H9 (cell line): ENCODE measurements around the gene SOBP. TPM values are rescaled to one million over a fixed set of nuclear protein-coding genes. Genes with fewer than 3 reads are reported as not detected.

ENCODE experiments used
- DNase-seq: peaks from one replicate; pipeline ENCODE4 v3.0.0-alpha.2; 2017
- H2AFZ ChIP-seq: one replicate; pipeline ENCODE4 v1.6.1; 2013; ENCODE audit warnings: mild to moderate bottlenecking, low read length, control low read depth, moderate library complexity
- H2AK5ac ChIP-seq: 2 replicates; pipeline ENCODE4 v1.6.1; 2013; ENCODE audit warnings: low read length, control low read depth, mixed read lengths; ENCODE audit not compliant: insufficient read length
- H2BK120ac ChIP-seq: one replicate; pipeline ENCODE4 v1.6.1; 2013; ENCODE audit warnings: low read depth, mild to moderate bottlenecking, low read length, control low read depth, inconsistent platforms; ENCODE audit not compliant: poor library complexity, severe bottlenecking
- H2BK12ac ChIP-seq: 2 replicates; pipeline ENCODE4 v1.6.1; 2013; ENCODE audit warnings: low read length, control low read depth, mixed read lengths, low read depth; ENCODE audit not compliant: insufficient read length
- H2BK15ac ChIP-seq: 2 replicates; pipeline ENCODE4 v1.6.1; 2013; ENCODE audit warnings: low read depth, low read length, control low read depth
- H2BK20ac ChIP-seq: one replicate; pipeline ENCODE4 v1.6.1; 2013; ENCODE audit warnings: low read depth, mild to moderate bottlenecking, low read length, control low read depth, inconsistent platforms; ENCODE audit not compliant: poor library complexity, severe bottlenecking
- H2BK5ac ChIP-seq: 2 replicates; pipeline ENCODE4 v1.6.1; 2013; ENCODE audit warnings: low read length, control low read depth, mixed read lengths; ENCODE audit not compliant: insufficient read length
- H3K14ac ChIP-seq: 2 replicates; pipeline ENCODE4 v1.6.1; 2013; ENCODE audit warnings: low read length, control low read depth; ENCODE audit not compliant: insufficient read depth
- H3K18ac ChIP-seq: 2 replicates; pipeline ENCODE4 v1.6.1; 2013; ENCODE audit warnings: low read depth, mild to moderate bottlenecking, mixed read lengths, low read length, control low read depth; ENCODE audit not compliant: insufficient read length
- H3K23ac ChIP-seq: 2 replicates; pipeline ENCODE4 v1.6.1; 2013; ENCODE audit warnings: low read length, control low read depth, mixed read lengths, low read depth; ENCODE audit not compliant: insufficient read length
- H3K23me2 ChIP-seq: 2 replicates; pipeline ENCODE4 v1.6.1; 2013; ENCODE audit warnings: low read depth, mild to moderate bottlenecking, mixed read lengths, low read length, control low read depth; ENCODE audit not compliant: insufficient read length, poor library complexity, severe bottlenecking
- H3K27ac ChIP-seq: 2 replicates; pipeline ENCODE4 v1.5.1; 2013; ENCODE audit warnings: low read length, control low read depth, mixed read lengths, low read depth; ENCODE audit not compliant: insufficient read length
- H3K27me3 ChIP-seq: 2 replicates; pipeline ENCODE4 v1.6.1; 2013; ENCODE audit warnings: low read length, control low read depth, inconsistent platforms; ENCODE audit not compliant: insufficient read depth
- H3K4ac ChIP-seq: 2 replicates; pipeline ENCODE4 v1.6.1; 2013; ENCODE audit warnings: low read depth, mild to moderate bottlenecking, control low read depth, inconsistent platforms, low read length, moderate library complexity
- H3K4me1 ChIP-seq: 2 replicates; pipeline ENCODE4 v1.6.1; 2013; ENCODE audit warnings: low read length, control low read depth, inconsistent platforms; ENCODE audit not compliant: insufficient read depth
- H3K4me2 ChIP-seq: 2 replicates; pipeline ENCODE4 v1.6.1; 2013; ENCODE audit warnings: low read length, control low read depth, mixed read lengths; ENCODE audit not compliant: insufficient read length, insufficient read depth
- H3K56ac ChIP-seq: 2 replicates; pipeline ENCODE4 v1.6.1; 2013; ENCODE audit warnings: low read depth, mild to moderate bottlenecking, mixed read lengths, low read length, control low read depth; ENCODE audit not compliant: insufficient read length
- H3K79me1 ChIP-seq: 2 replicates; pipeline ENCODE4 v1.6.1; 2013; ENCODE audit warnings: low read depth, mild to moderate bottlenecking, moderate library complexity, low read length, control low read depth, inconsistent platforms; ENCODE audit not compliant: insufficient read depth, poor library complexity, severe bottlenecking
- H3K79me2 ChIP-seq: 2 replicates; pipeline ENCODE4 v1.6.1; 2013; ENCODE audit warnings: low read length, control low read depth, inconsistent platforms; ENCODE audit not compliant: insufficient read depth
- H3K9ac ChIP-seq: 2 replicates; pipeline ENCODE4 v1.6.1; 2013; ENCODE audit warnings: low read length, control low read depth, mixed read lengths; ENCODE audit not compliant: insufficient read length; ENCODE audit errors: extremely low read depth
- H3K9me3 ChIP-seq: one replicate; pipeline ENCODE4 v1.6.1; 2013; ENCODE audit warnings: low read depth, low read length, inconsistent platforms; ENCODE audit not compliant: control insufficient read depth
- H3T11ph ChIP-seq: one replicate; pipeline ENCODE4 v1.6.1; 2013; ENCODE audit warnings: mild to moderate bottlenecking, low read length, control low read depth, inconsistent platforms
- H4K20me1 ChIP-seq: one replicate; pipeline ENCODE4 v1.6.1; 2013; ENCODE audit not compliant: control insufficient read depth, insufficient read length, insufficient read depth
- H4K5ac ChIP-seq: 2 replicates; pipeline ENCODE4 v1.6.1; 2013; ENCODE audit warnings: low read depth, mild to moderate bottlenecking, mixed read lengths, low read length, control low read depth; ENCODE audit not compliant: insufficient read length
- H4K8ac ChIP-seq: replicated peaks from 2 replicates; pipeline ENCODE4 v1.6.1; 2013; ENCODE audit warnings: low read length, control low read depth, mixed read lengths, low read depth; ENCODE audit not compliant: insufficient read length
- H4K91ac ChIP-seq: 2 replicates; pipeline ENCODE4 v1.6.1; 2013; ENCODE audit warnings: low read depth, mild to moderate bottlenecking, moderate library complexity, mixed read lengths, low read length, control low read depth; ENCODE audit not compliant: insufficient read length
- H3K27ac Mint-ChIP-seq, 3 experiments: 2 replicates in 2 of 3; 3 replicates in 1 of 3; pipeline ENCODE4 v1.8.0; 2020 to 2021; ENCODE audit warnings: mixed read lengths in 3 of 3, mild to moderate bottlenecking in 1 of 3, moderate library complexity in 1 of 3
- H3K27me3 Mint-ChIP-seq: 2 replicates; pipeline ENCODE4 v1.8.0; 2021; ENCODE audit warnings: low read depth, mild to moderate bottlenecking, moderate library complexity, mixed read lengths
- H3K36me3 Mint-ChIP-seq, 3 experiments: 2 replicates in 2 of 3; 3 replicates in 1 of 3; pipeline ENCODE4 v1.8.0; 2020 to 2021; ENCODE audit warnings: low read depth in 3 of 3, mixed read lengths in 3 of 3; ENCODE audit not compliant: insufficient read depth in 1 of 3
- H3K4me1 Mint-ChIP-seq, 2 experiments: 2 replicates each; pipeline ENCODE4 v1.8.0; 2020; ENCODE audit warnings: mixed read lengths in 2 of 2
- H3K4me3 Mint-ChIP-seq, 2 experiments: 2 replicates in 1 of 2; 3 replicates in 1 of 2; pipeline ENCODE4 v1.8.0; 2020 to 2021; ENCODE audit warnings: mild to moderate bottlenecking in 2 of 2, mixed read lengths in 2 of 2, moderate library complexity in 1 of 2
- H3K9me3 Mint-ChIP-seq, 2 experiments: 2 replicates in 1 of 2; 3 replicates in 1 of 2; pipeline ENCODE4 v1.8.0; 2020; ENCODE audit warnings: mild to moderate bottlenecking in 2 of 2, mixed read lengths in 2 of 2, moderate library complexity in 1 of 2
- CTCF ChIP-seq: fragments of 200-600 bp; sonication (generic); conservative IDR thresholded peaks from 3 replicates; pipeline ENCODE4 v1.8.0; 2021; ENCODE audit warnings: antibody characterized with exemption, mild to moderate bottlenecking
- WGBS: extraction: QIAGEN DNeasy Blood & Tissue Kit; methylation state at CpG from one replicate; pipeline ENCODE4 v1.1.7; 2013; ENCODE audit warnings: missing lambda C conversion rate, low lambda C conversion rate, mixed read lengths; ENCODE audit not compliant: insufficient read length; ENCODE audit errors: extremely low coverage; 5-methylcytosine and 5-hydroxymethylcytosine counted together
- total RNA-seq: library from RNA; stranded (reverse); gene quantifications from 2 replicates; pipeline ENCODE4 v1.2.1, GENCODE V29; 2021

The SOBP gene
- total RNA-seq, 1 experiment from 2014 or later, result 4.3 TPM

- Histone ChIP-seq H3T11ph (no peak overlapping the region), H3K23ac (no peak overlapping the region), H2BK12ac (no peak overlapping the region), H2BK5ac (no peak overlapping the region), H3K56ac (no peak overlapping the region), H3K4ac (no peak overlapping the region), H2BK120ac (no peak overlapping the region), H4K91ac (no peak overlapping the region), H3K23me2 (no peaks in the 10 kb centered on the region), H3K4me1 (peaks cover 20% of the 10 kb centered on the region), H3K9ac (no peak overlapping the region), H4K5ac (no peak overlapping the region), H3K4me2 (no peak overlapping the region), H3K27me3 (no peaks in the 10 kb centered on the region), H3K79me1 (no peaks in the 10 kb centered on the region), H3K18ac (no peak overlapping the region), H3K27ac (no peak overlapping the region), H4K20me1 (no peaks in the 10 kb centered on the region), H3K79me2 (no peaks in the 10 kb centered on the region), H2AFZ (no peak overlapping the region), H4K8ac (no peak overlapping the region), H2BK15ac (no peak overlapping the region), H2BK20ac (no peak overlapping the region), H2AK5ac (no peak overlapping the region), H3K14ac (no peak overlapping the region), H3K9me3 (no peaks in the 10 kb centered on the region)
- Mint-ChIP-seq H3K27ac (peak overlapping the region in 1 of 3 experiments; percentile 50; a peak in 2 of 7 replicates), H3K4me1 (peaks cover 55 to 66% of the 10 kb centered on the region in 2 experiments), H3K9me3 (no peaks in the 10 kb centered on the region), H3K4me3 (no peak overlapping the region), H3K36me3 (no peaks in the 10 kb centered on the region), H3K27me3 (no peaks in the 10 kb centered on the region)
- TF ChIP-seq CTCF, result no peak
- no peak for DNase-seq
- WGBS, result no CpG with 5 or more reads among the region's 1 CpG
Measured at GRCh38 chr6:107535626-107536025, 45.7 kb downstream of the SOBP start.
